HG02678 (cell line): Measurements from ENCODE around the gene PHLPP1.
"Not testable (repeated sequence)": the region's sequence is repeated elsewhere in the genome, so short reads cannot be mapped to it uniquely, and the experiment has no call there.

Experiments used
- ATAC-seq: cut with Tn5 transposase; IDR thresholded peaks from one replicate; pipeline ENCODE4 v1.9.1; 2021; ENCODE audit warnings: mild to moderate bottlenecking, moderate library complexity; ENCODE audit not compliant: unreplicated experiment

Gene PHLPP1

DNA sequence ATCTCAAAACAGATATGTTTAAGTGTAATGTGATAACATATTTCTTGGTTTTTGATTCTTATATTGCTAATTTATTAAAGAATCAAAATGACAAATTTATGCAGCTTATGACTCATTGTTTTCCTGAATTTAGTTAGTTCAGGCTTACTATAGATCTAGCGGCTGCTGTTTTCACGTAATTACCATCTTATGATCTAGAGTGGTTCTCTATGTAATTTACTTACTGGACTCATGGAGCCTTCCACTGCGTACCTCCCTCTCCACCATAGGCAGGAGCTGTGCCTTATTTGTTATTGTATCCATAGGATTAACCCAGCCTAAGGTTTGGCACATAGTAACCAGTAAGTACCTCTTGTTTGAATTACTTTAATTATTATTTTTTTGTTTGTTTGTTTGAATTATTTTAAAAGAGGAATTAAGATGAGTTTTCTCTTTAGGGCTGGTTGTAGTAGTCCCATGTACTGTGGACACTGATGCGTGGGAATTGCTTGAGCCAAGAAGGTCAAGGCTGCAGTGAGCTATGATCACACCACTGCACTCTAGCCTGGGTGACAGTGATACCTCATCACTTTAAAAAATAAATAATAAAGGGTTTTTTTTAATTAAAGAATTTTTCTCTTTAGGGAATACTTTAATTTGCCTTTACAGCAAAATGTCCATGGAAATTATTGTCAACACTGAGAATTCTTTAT is 165.5 kb downstream of the PHLPP1 start:
- ATAC-seq, result no peak

DNA sequence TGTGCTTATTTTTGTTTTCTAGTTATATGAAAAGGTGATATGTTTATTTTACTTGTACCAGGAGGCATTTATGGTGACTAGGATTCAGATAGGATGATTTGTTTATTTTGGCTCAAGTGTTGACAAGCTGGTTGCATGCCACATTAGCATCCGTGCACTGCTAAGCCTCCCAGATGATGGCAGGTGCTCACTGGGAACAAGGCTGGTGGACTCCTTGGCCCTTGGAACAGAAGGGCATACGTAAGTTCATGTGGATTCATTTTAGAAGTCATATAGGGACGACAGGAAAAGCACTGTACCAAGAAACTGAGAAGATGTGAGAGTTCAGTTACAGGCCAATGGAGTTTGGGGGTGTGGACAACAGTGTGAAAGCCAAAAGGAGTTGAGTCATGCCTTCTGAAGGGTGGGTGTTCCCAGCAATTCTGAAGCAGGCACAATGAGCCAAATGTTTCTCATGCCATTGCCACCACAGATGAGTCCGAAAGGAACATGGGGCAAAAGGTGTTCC is 166.2 kb downstream of the PHLPP1 start:
- peak; percentile 42 for ATAC-seq

GRCh38 chr18:62883937-62884735 is 168.8 kb downstream of the PHLPP1 start:
- ATAC-seq, result no peak

DNA sequence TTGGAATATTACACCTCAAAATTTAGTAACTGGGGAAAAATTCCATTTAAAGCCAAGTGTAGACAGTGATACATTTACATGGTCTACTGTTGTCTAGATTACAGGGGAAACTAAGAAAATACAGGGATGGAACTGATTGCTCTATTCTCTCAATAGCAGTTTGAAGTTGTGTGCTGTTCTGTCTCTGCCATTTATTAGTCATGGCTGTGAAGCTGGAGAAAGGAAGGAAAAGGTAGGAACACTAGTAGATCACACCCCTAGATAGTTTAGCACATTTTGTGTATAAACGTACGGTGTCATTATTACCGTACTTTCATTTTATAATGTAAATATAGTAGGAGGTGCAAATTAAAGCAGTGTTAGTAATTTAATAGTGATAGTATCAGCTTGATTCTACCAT is 170.5 kb downstream of the PHLPP1 start:
- ATAC-seq, result no peak

GRCh38 chr18:62894681-62895390 is 179.5 kb downstream of the PHLPP1 start:
- no peak for ATAC-seq

DNA sequence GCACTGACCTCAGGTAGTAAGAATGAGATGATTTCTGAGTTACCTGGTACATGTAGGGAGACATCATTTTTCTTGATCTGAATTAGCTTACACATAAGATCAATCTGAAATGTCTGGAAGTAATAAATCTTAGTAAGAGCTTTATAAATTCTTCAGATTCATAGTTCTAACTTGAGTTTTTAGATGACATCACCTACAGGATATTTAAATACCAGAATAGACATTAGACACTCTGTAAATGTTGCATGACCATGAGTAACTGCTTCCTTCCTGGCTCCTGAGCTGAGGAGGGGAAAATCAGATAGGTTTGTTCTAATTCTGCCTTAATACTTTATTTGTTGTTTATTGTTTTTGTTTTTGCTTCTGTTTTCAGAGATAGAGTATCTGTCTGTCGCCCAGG is 181.8 kb downstream of the PHLPP1 start:
- no peak for ATAC-seq

DNA sequence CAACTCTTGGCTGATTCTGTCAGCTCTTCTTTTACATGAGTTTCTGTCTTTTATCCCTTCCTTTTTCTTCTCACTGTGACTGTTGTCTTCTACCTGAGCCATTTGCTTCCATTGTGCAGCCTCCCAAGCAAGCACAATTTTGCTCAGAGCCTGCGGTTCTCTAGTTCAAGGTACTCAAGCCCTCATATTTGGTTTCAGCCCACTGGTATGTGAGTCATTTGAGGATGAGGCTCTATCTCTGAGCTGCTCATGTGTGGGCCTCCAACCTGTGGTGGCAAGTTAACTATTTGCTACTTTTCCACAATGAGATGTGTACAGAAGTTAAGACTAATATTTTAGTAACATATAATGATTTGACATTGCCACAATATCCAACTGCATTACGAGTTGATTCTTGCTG is 183.0 kb downstream of the PHLPP1 start:
- ATAC-seq, result peak; percentile 98

DNA sequence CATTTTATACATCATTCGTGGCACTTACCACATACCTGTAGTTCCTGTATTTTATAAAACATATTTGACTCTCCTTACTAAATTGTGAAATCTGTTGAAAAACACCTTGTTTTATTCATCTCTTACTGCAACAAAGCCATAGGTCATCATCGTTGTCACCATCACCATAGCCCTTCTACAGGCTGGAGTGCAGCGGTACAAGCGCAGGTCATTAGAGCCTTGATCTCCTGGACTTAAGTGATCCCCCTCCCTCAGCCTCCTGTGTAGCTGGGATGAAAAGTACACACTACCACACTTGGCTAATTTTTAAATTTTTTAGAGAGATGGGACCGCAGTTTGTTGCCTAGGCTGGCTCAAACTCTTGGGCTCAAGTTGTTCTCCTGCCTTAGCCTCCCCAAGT is 184.2 kb downstream of the PHLPP1 start:
- no peak for ATAC-seq

DNA sequence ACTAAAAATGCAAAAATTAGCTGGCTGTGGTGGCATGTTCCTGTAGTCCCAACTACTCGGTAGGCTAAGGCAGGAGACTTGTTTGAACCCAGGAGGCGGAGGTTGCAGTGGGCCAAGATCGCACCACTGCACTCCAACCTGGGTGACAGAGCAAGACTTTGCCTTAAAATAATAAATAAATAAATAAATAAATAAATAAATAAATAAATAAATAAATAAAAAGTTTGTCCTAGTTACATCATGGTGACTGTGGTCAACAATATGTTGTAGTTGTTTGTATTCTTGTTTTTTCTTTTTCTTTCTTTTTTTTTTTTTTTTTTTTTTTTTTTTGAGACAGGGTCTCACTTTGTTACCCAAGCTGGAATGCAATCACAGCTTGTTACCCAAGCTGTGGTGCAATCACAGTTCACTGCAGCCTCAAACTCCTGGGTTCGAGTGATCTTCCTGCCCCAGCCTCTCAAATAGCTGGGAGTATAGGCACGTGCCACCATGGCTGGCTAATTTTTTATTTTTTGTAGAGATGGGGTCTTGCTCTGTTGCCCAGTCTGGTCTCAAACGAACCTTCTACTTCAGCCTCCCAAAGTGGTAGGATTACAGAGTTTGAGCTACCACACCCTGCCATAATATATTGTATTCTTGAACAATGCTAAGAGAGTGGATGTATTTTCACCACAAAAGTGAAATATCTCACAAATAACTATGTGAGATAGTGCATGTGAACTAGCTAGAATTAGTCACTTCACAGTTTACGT is 185.0 kb downstream of the PHLPP1 start:
- no peak for ATAC-seq

DNA sequence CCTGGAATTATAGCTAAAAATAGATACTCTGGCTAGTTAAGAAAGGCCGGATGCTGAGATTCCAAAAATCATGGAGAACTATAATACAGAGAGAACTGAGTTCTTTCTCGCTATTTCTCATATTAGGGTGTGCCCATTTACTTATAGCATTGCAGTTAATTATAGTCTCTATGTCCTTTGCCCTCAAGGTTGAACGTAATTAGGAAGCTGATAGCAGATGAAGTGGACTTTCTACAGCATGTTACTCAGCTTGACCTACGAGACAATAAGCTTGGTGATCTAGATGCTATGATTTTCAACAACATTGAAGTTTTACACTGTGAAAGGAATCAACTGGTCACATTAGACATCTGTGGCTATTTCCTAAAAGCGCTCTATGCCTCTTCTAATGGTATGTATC is 187.4 kb downstream of the PHLPP1 start:
- ATAC-seq, result no peak

DNA sequence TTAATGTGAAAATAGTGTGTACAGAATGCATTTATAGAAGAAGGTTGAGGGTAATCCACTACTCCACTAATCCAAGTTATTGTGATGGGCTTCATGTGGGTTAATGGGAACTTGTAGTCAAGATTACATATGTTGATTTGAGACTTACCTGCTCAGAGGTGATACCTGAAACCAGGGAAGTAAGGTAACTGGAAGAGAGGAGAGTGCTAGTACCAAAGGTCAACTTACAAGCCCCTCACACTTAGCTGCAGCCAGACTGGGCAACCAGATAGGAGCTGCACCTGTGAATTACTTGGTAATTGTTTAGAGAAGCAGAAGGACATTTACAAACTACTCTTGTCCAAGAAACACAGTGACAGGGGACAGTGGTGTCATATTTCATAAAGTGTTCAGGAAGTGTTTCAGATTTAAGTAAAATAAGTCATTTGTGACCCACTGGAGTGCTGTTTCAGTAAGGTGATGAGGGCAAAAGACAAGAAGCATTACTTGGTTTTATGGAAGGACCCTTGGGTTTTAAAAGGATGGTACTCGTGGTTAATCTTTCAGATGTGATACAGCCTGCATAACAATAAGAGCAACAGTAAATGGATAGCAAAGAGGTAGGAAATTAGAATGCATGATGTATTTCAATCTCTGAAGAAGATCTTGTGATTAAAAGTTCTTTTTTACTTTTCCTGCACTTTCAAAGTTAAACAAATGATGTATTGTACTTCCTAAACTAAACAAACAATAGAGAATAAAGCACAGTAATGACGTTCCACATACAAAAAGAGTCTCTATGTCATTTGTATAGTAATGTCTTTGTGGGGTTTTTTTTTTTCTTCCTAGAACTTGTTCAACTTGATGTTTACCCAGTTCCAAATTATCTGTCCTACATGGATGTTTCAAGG is 189.3 kb downstream of the PHLPP1 start:
- ATAC-seq, result no peak

GRCh38 chr18:62912885-62913284 is 197.5 kb downstream of the PHLPP1 start:
- ATAC-seq, result no peak

GRCh38 chr18:62913824-62914223 is 198.5 kb downstream of the PHLPP1 start:
- ATAC-seq, result not testable (repeated sequence)

DNA sequence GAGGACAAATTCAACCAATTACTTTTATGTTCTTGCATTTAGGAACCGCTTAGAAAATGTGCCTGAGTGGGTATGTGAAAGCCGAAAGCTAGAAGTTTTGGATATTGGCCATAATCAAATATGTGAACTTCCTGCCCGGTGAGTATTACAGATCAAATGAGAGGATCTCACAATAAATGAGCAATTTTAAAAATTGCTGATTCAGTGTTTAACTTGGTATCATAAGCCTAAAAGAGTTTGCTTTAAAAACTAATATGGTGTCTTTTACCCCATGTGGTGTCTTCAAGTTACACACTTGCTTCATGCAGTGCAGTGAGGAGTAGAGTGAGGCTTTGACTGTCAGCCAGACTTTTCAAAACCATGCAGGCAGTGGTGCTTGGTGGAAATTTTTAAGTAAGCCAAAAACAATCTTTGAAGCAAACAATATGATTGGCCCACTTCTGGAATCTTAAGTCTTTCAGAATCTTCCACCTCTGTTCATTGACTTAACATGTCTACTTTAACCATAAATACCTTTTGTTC is 199.6 kb downstream of the PHLPP1 start:
- ATAC-seq, result no peak

GRCh38 chr18:62918361-62918760 is 203.0 kb downstream of the PHLPP1 start:
- ATAC-seq, result no peak

DNA sequence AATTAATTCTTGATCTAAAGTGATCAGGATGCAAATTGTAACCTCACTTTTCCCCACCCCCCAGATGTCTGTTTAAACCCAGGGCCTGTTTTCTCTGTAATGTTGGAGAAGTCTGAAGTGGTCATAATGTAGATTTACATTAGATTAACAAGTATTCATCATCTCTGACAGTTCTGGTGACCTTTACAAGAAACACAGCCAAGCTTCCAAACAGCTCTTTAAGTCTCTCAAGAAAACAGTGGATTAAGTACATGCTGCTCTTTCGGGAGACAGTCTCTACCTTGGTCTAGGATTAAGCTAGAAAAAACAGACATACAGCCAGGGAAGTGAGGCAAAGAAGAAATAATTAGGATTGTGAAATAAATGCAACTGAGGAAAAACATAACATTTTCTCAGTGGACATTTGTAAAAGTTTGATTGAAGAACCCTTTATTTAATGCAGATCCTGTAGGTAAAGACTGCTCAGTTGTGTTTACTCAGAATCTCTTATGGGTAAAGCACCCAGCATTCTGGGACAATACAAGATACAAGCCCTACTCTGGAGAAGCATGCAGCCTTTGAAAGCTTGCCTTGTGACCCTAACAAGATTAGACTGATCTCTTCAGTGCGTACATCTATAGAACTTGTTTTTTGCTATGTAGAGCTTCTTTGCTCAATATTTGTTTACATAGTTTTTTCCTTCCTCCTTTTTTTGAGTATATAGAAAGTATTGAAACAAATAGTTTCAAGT is 203.9 kb downstream of the PHLPP1 start:
- no peak for ATAC-seq

- ATAC-seq, result no peak
These were observed 209.8 kb downstream of the PHLPP1 start for GRCh38 chr18:62925031-62925688.

DNA sequence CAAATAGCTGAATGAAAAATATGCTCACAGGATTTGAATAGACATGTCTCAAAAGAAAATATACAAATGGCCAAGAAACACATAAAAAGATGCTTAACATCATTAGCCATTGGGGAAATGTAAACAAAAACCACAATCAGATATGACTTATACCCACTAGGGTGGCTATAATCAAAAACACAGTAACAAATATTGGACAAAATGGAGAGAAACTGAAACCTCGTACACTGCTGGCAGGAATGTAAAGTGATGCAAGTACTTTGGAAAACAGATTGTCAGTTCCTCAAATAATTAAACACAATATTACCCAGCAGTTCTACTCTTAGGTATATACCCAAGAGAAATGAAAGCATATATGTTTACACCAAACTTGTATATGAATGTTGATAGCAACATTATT is 213.0 kb downstream of the PHLPP1 start:
- no peak for ATAC-seq
